EL (cell line): ENCODE measurements around the gene TUBB1.

Experiments
- DNase-seq: peaks from one replicate; pipeline ENCODE4 v3.0.0-alpha.2; 2016

Gene TUBB1

DNA sequence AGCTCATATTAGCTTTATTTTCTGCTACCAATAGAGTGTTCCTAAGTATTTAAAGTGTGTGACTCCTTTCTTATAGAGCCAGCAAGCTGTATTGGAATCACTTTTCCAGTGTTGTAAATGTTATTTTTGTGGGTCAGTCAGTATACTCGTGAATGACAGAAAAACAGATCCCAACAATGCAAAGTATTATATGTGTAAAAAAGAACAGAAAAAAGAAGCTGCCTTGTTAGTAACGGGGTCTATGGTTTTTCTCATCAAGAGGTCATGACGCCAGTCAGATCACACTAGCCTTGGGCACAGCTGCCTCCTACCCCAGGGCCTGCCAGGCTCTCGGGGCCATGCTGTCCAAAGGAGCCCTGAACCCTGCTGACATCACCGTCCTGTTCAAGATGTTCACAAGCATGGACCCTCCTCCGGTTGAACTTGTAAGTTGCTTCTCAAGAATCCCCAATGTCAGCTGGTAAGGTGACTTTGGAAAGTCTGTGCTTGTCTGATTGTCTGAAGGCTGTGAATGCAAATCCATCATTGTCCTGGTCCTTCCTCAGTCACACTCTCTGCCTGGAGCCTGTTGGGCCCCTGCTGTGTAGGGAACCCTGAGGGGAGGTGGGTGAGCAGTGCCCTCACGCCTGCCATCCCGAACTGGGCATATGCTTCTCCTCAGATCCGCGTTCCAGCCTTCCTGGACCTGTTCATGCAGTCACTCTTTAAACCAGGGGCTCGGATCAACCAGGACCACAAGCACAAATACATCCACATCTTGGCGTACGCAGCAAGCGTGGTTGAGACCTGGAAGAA, 28.4 kb upstream of the TUBB1 start:
- no peak for DNase-seq

DNA sequence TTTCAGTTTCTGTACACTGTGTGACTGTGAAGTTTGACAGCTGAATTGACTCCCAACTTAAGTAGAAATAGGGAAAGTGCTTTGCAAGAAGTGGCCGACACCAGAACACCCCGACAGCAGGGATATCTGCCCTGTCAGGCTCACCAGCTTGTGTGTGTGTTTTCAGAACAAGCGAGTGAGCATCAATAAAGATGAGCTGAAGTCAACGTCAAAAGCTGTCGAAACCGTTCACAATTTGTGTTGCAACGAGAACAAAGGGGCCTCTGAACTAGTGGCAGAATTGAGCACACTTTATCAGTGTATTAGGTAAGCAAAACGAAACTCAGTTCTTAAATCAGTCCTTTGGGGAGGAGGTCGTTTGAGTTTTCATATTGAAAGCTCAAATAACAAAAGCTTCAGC, 27.5 kb upstream of the TUBB1 start:
- no peak for DNase-seq

DNA sequence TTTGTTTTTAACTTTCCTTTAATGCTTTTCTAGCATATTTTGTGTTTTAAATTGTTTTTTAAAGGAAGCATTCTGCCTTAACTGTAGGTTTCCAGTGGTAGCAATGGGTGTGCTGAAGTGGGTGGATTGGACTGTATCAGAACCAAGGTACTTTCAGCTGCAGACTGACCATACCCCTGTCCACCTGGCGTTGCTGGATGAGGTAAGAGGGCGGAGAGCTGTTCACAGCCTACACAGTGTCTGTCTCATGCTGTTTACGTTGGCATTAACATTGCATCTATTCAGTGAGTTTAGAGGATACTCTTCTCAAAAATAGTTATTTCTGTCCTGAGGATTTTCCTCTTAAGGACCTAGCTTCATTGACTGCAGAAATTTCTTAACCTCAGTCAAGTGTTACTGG, 26.3 kb upstream of the TUBB1 start:
- DNase-seq, result no peak

DNA sequence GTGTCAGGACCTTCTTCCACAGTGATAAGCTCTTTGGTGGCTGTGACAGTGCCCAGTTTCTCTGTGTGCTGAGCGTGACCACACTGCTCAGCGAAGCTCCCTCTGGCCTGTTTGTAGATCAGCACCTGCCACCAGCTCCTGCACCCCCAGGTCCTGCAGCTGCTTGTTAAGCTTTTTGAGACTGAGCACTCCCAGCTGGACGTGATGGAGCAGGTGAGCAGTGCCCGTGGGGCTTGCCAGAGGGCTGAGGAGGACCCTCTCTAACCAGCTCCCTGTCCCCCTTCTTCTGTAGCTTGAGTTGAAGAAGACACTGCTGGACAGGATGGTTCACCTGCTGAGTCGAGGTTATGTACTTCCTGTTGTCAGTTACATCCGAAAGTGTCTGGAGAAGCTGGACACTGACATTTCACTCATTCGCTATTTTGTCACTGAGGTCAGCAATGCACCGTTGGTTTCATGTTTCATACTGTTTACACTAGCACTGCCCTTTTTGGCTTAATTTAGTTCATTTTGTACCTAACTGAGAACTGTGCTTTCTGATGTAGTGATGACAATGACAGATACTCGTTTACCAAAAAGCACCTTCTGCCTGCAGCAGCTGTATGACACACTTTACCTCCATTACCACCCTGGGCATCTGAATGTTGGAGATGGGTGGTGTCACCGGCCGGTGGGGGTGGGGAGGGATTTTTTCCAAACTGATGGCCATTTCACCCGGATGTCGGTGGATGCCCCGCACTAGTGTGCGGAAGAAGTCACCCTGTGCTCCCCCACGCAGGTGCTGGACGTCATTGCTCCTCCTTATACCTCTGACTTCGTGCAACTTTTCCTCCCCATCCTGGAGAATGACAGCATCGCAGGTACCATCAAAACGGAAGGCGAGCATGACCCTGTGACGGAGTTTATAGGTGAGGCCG, 25.6 kb upstream of the TUBB1 start:
- no peak for DNase-seq

DNA sequence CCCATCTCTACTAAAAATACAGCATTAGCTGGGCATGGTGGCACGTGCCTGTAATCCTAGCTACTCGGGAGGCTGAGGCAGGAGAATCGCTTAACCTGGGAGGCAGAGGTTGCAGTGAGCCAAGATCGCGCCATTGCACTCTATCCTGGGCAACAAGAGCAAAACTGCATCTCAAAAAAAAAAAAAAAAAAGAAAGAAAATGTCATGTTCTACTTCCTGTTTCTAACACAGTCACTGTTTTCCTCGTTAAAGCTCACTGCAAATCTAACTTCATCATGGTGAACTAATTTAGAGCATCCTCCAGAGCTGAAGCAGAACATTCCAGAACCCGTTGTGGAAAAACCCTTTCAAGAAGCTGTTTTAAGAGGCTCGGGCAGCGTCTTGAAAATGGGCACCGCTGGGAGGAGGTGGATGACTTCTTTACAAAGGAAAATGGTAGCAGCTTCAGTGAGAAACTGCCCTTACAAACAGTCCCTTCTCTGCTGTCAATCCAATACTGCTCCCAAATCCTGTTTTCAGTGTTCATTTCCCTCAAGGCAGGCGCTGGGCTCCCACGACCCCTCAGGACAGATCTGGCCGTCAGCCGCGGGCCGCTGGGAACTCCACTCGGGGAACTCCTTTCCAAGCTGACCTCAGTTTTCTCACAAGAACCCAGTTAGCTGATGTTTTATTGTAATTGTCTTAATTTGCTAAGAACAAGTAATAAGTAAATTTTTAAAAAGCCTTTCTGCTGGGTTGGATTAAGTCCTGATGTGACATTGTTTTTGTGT, 24.7 kb upstream of the TUBB1 start:
- DNase-seq, result no peak

DNA sequence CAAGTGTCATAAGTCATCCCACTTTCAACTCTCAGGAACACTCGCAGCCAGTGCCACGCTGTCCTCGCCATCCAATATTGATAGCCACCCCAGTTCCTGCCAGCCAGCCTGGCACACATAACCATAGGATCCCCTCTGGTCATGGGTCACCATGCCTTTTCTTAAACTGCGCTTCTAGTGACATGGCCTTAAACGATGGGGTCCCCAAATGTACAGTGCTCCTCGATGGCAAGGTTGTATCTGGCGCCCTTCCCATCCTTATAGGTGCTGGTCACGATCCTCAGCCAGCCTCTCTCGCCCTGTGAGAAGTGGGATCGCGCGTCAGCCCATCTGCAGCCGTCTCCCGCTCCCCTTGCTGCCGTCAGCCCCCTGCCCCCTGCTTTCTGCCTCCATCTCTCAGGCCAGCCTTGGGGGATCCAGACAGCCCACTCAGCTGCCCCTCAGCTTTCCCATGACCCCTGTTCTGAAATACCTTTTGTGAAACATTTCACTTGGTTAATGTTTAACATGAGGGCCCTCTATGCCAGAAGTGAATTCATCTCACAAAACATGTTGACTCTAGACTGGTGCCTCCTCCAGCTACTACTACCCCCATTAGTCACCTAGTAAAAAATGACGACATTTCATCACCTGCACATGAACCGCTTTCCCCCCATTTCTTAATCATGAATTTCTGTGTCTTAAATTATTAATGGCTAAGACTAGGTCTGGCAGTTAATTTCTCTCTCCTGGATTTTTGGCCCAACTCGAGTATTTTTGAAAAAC, 23.6 kb upstream of the TUBB1 start:
- no peak for DNase-seq

DNA sequence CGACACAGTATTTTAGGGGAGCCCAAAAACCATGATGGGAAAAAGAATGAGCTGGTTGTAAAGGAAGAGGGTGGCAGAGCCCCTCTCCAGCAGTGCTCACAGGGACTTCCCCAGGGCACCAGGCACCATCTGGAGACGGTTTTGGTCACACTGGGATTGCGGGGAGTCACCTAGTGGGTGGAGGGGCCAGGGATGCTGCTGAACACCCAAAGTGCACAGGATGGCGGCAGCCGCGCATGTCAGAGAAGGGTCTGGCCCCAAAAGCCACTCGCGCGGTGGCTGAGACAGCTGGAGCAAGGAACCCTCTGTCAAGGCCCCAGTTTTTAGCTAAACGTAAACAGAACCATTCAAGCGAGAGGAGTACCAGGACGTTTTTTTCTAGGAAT, 23.0 kb upstream of the TUBB1 start:
- DNase-seq, result no peak

DNA sequence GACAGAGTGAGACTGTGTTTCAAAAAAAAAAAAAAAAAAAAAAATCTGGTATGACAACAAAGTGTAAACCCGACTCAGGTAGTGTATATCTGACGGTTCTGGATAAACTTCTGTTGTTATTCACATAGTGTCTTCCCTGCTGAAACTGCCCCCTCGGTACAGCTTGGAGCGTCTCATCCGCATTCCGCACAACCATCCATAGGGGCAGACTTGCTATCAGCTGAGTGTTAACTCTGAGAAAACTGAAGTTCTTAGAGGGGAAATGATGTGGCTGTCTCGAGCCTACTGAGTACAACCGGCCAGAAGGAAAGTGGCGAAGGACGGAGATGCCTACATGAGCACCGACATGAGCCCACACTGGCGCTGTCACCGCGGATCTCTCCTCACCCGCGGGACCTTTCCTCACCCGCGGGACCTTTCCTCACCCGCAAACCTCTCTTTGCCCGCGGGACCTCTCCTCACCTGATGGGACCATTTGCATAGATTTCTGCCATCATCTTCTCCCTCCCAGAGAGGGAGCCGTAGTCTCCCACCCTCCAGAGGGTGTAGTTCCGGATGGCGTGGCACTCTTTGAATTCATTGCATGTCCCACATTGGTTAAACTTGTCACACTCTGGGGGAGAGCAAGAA, 22.0 kb upstream of the TUBB1 start:
- no peak for DNase-seq

DNA sequence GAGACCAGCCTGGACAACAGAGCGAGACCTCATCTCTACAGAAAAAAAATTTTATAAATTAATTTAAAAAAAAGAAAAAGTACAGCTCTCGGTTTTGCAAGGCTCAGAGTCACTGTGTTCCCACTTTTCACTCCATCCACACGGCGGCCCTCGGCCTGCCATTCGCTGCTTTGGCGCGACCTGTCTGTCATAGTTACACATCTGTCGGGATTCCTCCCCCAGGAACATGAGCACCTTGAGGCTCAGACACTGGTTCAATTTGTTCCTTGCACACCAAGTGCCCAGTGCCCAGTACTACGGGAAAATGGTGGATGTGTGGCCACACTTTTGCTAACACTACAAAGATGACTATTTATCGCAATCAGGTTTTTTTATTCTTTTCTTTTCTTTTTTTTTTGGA, 20.6 kb upstream of the TUBB1 start:
- no peak for DNase-seq

DNA sequence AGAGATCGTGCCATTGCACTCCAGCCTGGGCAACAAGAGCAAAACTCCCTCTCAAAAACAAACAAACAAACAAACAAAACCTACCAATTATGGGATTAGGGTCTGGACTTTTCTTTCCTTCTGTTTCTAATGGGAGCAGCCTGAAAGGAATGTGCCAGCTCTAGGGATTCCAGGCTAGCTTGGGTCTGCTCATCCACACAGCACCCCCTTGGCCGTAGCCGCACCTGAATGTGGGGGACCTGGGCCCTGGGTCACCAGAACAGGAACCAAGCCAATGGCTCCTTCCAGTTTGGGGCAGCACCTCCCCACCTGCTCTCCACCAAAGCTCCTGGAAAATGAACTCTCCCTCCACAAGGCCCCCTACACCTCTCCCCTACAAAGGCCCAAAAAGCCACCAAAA, 18.9 kb upstream of the TUBB1 start:
- no peak for DNase-seq

DNA sequence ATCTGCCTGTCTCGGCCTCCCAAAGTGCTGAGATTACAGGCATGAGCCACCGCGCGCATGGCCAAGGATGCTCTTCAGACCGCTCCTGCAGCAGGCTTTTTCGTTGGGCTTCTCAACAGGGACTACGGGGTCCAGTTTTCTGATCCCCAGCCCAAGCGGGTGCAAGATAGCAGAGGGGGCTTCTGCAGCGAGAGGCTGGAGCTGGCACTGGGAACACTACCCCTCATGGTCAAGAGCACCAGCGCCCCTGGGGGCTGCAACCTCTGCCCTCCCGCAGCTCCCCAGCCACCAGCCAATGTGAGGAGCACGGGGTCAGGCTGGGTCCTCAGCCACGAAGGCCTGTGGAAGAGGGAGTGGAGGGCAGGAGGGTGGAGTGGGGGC, 18.2 kb upstream of the TUBB1 start:
- no peak for DNase-seq

DNA sequence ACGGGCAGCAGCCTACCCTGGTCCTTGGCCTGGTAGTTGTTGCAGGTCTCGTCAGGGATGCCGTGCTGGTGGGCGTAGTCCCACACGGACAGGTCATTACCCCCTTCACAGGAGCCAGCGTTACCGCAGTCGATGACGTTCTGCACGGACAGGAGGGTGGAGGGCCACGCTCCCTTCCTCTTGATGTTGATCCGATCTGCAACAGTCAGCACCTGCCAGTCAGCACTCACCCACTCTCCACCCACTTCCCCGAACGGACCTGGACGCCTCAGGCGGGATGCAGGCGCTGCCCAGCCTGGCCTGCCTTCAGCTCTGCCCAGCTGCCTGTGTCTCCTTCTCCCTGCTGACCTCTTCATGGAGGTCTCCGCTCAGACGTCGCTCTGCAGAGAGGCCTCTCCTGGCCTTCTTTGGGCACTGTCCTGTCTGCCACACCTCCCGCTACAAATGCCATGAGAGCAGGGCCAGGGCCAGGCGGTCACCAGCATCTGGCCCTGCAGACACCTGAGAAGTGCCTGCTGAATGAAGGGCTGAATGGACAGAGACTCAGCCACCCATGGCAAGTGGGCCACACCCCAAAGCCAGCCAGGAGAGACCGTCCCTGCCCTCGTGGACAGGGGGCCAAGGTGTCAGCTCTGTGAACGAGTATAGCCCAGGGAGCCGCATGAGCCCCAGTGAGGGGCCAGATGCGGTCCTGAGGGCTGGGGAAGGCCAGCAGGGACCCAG, 17.6 kb upstream of the TUBB1 start:
- no peak for DNase-seq

DNA sequence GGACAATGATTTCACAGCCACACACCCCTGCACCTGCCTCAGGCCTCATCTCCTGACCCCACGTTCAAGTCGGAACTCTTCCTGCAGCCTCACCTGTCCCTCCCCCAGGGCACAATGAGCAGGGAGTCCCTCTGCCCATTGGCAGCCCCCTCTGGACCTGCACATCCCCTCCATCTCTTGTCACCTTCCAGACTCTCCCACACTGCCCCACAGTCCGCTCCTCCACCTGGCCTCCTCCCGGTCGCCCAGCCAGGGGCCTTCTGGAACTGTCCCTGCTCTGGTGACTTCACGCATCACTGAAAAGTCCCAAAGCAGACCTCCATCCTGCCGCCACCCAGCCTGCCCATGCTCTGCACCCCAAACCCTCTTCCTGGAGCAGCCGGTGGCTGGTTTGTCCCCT, 16.8 kb upstream of the TUBB1 start:
- no peak for DNase-seq

DNA sequence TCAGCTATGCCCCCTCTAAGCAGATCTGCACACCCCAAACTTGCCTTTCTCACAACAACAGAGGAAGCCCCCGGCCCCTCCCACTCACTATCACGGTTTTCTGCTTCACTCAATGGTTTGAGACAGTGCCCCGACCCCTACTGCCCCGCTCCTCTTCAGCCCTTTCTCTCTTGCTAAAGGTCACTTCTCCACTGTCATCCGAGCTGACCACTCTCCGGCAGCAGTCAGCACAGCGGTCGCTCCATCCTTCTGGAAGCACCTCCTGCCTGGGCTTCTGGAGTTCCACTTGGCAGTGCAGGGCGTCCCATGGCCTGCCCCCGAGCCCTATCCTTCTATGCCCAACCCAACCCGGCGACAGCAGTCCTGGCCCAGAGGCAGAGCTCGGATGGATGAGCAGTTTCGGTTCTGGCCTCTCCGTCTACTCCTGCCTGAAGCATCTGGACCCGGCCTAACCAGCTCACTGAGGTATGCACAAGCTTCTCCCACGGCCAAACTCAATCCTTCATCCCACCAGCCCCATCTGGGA, 16.3 kb upstream of the TUBB1 start:
- DNase-seq, result no peak

DNA sequence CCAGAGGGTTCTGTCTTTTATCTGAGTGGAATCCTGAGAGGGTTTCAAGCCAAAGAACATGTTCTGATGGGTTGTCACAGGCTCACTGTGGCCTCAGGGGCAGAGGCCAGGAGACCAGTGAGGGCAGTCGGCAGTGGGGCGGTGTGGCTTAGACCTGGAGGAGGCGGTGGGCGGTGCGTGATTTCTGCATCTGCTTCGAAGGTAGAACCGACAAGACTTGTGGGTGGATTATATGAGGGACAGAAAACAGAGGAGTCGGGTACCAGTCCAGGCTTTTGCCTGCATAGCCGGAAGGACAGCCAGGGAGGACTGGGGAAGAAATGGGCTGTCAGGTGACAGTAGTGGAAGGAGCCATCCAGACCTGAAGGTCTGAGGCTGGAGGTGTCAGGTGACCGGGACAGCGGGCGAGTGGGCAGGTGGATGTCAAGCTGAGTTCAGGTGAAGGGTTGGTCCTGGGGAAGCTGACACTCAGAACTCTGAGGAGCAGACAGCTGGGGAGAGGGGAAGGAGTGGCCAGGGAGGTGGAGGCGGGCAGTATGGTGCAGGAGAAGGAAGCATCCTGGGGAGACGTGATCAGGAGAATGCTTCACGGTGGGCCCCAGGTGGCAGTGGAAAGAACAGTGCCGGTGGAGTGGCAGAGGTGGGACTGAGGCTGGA, 15.3 kb upstream of the TUBB1 start:
- DNase-seq, result no peak

DNA sequence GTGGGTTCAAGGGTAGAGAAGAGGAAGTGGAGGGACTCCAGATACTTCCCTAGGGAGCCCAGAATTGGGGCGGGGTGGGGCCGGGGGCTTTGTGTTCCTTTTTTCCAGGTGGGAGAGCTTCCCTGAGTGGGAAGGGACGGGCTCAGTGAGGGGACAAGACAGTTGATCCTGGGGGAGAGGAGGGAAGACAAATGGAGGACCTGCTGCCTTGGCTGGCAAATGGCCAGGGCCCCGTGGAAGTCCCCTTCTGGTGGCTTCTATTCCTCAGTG, 14.8 kb upstream of the TUBB1 start:
- DNase-seq, result no peak

DNA sequence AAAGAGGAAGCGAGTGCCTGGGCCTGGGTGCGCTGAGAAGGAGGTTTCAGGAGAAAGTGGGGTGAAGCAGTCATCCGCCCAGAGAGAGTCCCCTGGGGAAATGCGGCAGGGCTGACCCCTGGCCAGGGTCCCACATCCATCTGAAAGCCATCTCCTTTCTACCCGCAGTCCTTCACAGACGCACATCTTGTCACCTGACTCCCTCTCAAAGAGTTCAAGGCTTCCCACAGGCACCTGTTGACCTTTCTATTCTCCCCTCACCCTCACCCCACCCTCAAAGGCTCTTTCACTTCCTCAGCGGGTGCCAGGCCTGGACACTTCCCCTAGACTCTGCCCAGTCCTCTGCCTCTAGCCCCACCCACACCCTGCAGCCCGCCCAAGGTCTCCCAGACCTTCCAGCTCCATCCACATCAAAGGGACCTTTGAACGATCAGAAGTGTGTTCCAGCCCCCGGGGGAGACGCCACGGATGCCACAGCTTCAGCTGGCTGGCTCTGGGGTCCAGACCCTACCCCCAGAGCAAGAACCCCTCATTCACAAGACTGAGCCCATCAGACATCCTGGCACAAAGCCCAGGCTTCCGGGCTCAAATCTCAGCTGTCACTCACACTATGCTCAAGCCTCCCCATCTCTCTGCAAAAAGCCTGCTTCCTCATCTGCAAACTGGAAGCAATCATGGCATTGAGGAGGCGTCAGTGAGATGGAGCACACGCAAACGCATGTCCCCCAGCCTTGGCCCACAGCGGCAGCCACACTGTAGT, 14.3 kb upstream of the TUBB1 start:
- DNase-seq, result no peak

DNA sequence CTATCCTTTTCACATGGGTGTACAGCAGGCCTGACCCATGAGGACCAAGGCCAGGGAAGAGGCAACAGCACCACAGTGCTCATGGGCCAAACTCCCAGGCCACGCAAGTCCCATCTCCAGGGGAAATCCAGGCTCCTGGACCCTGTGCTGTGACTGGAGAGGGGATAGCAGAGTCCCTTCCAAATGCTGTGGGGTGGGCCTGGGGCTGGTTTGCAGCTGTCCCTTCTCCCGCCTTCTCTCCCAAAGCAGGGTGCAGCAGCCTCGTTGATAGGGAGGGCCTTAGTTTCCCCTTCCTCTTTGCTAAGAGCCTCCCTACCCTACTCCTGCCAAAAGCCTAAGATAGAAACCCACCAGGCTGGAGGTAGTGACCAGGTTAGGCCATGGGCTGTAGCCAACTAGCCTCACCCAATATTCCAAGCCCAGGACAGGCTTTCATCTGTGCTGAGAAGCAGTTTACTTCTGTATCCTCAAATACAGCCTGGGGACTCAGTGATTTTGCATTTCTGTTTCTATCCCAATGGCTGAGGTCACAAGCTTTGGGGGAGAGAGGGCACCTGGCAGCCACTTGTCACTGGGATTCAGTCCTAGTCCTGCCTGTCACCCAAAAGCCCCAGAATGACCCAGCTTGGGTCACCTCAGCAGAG, 13.6 kb upstream of the TUBB1 start:
- DNase-seq, result no peak

DNA sequence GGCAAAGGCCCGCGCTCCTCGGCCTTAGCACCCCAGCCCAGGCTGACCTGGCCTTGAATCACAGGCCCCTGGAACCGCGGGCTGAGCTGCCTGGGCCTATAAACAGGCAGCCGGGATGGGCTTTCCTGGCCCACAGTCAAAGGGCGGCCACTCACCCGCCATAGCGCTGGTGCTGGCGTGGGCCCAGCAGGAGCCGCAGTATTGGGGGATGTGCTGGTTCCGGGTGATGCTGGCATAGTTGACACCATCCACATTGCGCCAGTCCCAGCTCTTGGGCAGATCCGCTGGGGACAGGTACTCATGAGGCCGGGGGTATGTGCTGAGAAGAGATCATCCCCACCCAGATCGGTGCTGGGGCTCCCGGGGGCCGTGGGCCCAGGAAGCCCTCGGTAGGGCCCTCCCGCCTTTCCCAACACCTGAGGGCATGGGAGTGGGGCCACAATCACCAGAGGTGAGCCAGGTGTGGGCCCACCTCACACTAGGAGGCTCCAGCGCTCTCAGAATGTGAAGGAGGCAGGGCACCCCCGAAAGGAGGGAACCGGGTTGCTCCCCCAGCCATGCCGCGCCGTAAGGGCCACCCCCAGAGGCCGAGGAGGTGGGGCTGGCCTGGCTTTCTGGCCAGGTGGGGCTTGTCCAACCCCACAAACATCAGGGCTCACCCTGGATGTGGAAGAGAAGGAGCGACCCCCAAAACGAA, 12.9 kb upstream of the TUBB1 start:
- DNase-seq, result peak; percentile 30
